ENCODE measurements around the gene SLC7A10. TPM values are rescaled to one million over a fixed set of nuclear protein-coding genes. Genes with fewer than 3 reads are reported as not detected.

Gene SLC7A10
- total and polyA plus RNA-seq, 2 donors from 2014 or later: 0.41 TPM; not detected in 1

DNA sequence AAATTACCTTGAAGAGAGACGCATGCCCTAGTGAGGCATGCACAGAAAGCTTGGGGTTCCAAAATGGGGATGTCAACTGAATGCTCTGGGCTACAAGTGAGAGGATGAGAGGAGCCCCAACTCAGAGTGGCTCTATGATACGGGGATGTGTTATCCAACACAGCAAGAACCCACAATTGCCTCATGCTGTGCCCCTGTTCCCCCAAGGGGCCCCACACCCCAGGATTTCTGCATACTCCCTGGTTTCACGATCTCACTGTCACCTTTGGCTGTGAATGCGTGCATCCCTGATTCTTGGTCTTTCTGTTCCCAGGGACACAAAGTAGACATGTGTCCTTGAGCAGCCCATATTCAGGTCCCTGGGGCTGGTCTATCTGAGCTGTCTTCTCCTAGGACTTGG is 64.4 kb downstream of the SLC7A10 start:
- TF ChIP-seq, protein P1, sequence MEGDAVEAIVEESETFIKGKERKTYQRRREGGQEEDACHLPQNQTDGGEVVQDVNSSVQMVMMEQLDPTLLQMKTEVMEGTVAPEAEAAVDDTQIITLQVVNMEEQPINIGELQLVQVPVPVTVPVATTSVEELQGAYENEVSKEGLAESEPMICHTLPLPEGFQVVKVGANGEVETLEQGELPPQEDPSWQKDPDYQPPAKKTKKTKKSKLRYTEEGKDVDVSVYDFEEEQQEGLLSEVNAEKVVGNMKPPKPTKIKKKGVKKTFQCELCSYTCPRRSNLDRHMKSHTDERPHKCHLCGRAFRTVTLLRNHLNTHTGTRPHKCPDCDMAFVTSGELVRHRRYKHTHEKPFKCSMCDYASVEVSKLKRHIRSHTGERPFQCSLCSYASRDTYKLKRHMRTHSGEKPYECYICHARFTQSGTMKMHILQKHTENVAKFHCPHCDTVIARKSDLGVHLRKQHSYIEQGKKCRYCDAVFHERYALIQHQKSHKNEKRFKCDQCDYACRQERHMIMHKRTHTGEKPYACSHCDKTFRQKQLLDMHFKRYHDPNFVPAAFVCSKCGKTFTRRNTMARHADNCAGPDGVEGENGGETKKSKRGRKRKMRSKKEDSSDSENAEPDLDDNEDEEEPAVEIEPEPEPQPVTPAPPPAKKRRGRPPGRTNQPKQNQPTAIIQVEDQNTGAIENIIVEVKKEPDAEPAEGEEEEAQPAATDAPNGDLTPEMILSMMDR (IDR thresholded peaks at IDR 0.05; ENCODE audit: borderline replicate concordance, extremely low read depth, insufficient read depth): no peak
- intact Hi-C loops (cut with DNase I): no loop called here
- no peak for FAIRE-seq
- no peaks in the 10 kb centered on the region for H3K4me1 ChIP-seq (ENCODE audit: control insufficient read depth in 2 of 3, insufficient read depth in 2 of 3, low read depth in 1 of 3, low read length in 3 of 3)
- H3K4me3 ChIP-seq (ENCODE audit: low read length in 3 of 3): no peak overlapping the region
- no peak overlapping the region for H3K27ac ChIP-seq (ENCODE audit: low read depth in 2 of 2, low read length in 2 of 2)
- H3K27me3 ChIP-seq (ENCODE audit: control insufficient read depth, insufficient read depth, low read length): no peaks in the 10 kb centered on the region
- no peaks in the 10 kb centered on the region for H3K9me3 ChIP-seq (ENCODE audit: control insufficient read depth in 2 of 3, insufficient read depth in 1 of 3, low read length in 3 of 3)
- no peak overlapping the region for H3K9ac ChIP-seq (ENCODE audit: low read length in 3 of 3)
- DNase-seq: no peak
- H3K36me3 ChIP-seq (ENCODE audit: control insufficient read depth in 2 of 3, insufficient read depth in 3 of 3, low read length in 3 of 3): no peaks in the 10 kb centered on the region

- Histone ChIP-seq H3K9me3 (ENCODE audit: control insufficient read depth in 2 of 3, insufficient read depth in 1 of 3, low read length in 3 of 3) (no peaks in the 10 kb centered on the region), H3K4me3 (ENCODE audit: low read length in 3 of 3) (no peak overlapping the region), H3K27ac (ENCODE audit: low read depth in 2 of 2, low read length in 2 of 2) (no peak overlapping the region), H3K4me1 (ENCODE audit: control insufficient read depth in 2 of 3, insufficient read depth in 2 of 3, low read depth in 1 of 3, low read length in 3 of 3) (no peaks in the 10 kb centered on the region), H3K9ac (ENCODE audit: low read length in 3 of 3) (no peak overlapping the region), H3K36me3 (ENCODE audit: control insufficient read depth in 2 of 3, insufficient read depth in 3 of 3, low read length in 3 of 3) (no peaks in the 10 kb centered on the region), H3K27me3 (ENCODE audit: control insufficient read depth, insufficient read depth, low read length) (no peaks in the 10 kb centered on the region)
- intact Hi-C loops (cut with DNase I): no loop called here
- TF ChIP-seq, protein P1 (IDR thresholded peaks at IDR 0.05; ENCODE audit: borderline replicate concordance, extremely low read depth, insufficient read depth): no peak
- FAIRE-seq (no peak), DNase-seq (no peak)
Observed at GRCh38 chr19:33159893-33160292, 65.8 kb downstream of the SLC7A10 start.

DNA sequence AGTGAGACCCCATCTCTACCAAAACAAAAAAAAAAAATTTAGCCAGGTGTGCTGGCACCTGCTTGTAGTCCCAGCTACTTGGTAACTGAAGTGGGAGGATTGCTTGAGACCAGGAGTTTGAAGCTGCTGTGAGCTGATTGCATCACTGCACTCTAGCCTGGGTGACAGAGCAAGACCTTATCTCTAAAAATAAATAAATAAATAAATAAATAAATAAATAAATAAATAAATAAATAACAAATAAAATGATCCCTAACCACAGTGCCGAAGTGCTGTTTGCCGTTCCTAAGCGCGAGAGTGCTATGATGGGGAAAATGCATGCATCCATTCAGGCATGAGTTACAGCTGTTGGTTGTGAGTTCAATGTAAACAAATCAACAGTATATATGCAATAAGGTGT is 66.5 kb downstream of the SLC7A10 start:
- intact Hi-C loops (cut with DNase I): no loop called here
- no peaks in the 10 kb centered on the region for H3K9me3 ChIP-seq (ENCODE audit: control insufficient read depth in 2 of 3, insufficient read depth in 1 of 3, low read length in 3 of 3)
- H3K4me1 ChIP-seq (ENCODE audit: control insufficient read depth in 2 of 3, insufficient read depth in 2 of 3, low read depth in 1 of 3, low read length in 3 of 3): no peaks in the 10 kb centered on the region
- TF ChIP-seq, protein P1 (IDR thresholded peaks at IDR 0.05; ENCODE audit: borderline replicate concordance, extremely low read depth, insufficient read depth): no peak
- H3K9ac ChIP-seq (ENCODE audit: low read length in 3 of 3): no peak overlapping the region
- no peak overlapping the region for H3K4me3 ChIP-seq (ENCODE audit: low read length in 3 of 3)
- DNase-seq (no peak), FAIRE-seq (no peak)
- H3K36me3 ChIP-seq (ENCODE audit: control insufficient read depth in 2 of 3, insufficient read depth in 3 of 3, low read length in 3 of 3): no peaks in the 10 kb centered on the region
- H3K27me3 ChIP-seq (ENCODE audit: control insufficient read depth, insufficient read depth, low read length): no peaks in the 10 kb centered on the region
- H3K27ac ChIP-seq (ENCODE audit: low read depth in 2 of 2, low read length in 2 of 2): no peak overlapping the region

Other genes starting within 250 kb of the SLC7A10 start
- 50.3 TPM for gene RHPN2, start 161.0 kb downstream of the SLC7A10 start, total RNA-seq
- 13.5 TPM for gene RHPN2, start 161.0 kb downstream of the SLC7A10 start, polyA plus RNA-seq (ENCODE audit: insufficient read depth, low read depth, low replicate concordance)
- 9.1 TPM for gene GPATCH1, start 144.7 kb downstream of the SLC7A10 start, total RNA-seq
- gene GPATCH1, start 144.7 kb downstream of the SLC7A10 start, polyA plus RNA-seq (ENCODE audit: insufficient read depth, low read depth, low replicate concordance): 4.3 TPM
- gene WDR88, start 93.7 kb downstream of the SLC7A10 start, total RNA-seq: not detected
- not detected for gene WDR88, start 93.7 kb downstream of the SLC7A10 start, polyA plus RNA-seq (ENCODE audit: insufficient read depth, low read depth, low replicate concordance)
- gene LRP3, start 31.5 kb downstream of the SLC7A10 start, total RNA-seq: 23.8 TPM
- gene LRP3, start 31.5 kb downstream of the SLC7A10 start, polyA plus RNA-seq (ENCODE audit: insufficient read depth, low read depth, low replicate concordance): 13.9 TPM
- 7.1 TPM for gene CEBPA, start 76.7 kb upstream of the SLC7A10 start, total RNA-seq
- gene CEBPA, start 76.7 kb upstream of the SLC7A10 start, polyA plus RNA-seq (ENCODE audit: insufficient read depth, low read depth, low replicate concordance): 6.6 TPM
- gene CEBPG, start 147.9 kb upstream of the SLC7A10 start, total RNA-seq: 22.4 TPM
- gene CEBPG, start 147.9 kb upstream of the SLC7A10 start, polyA plus RNA-seq (ENCODE audit: insufficient read depth, low read depth, low replicate concordance): 13.0 TPM